ENCODE data around the gene ZNF526. TPM values are rescaled to one million over a fixed set of nuclear protein-coding genes. Genes with fewer than 3 reads are reported as not detected.

Gene ZNF526
- total and polyA plus RNA-seq, 2 donors (not counting 1 experiment from before 2014, with no cell fraction given) = 4.9 to 21.3 TPM

GRCh38 chr19:42275103-42275502 lies 55.0 kb downstream of the ZNF526 start:
- no peak overlapping the region for H3K4me3 Mint-ChIP-seq

GRCh38 chr19:42275517-42275916 lies 55.4 kb downstream of the ZNF526 start:
- no peak overlapping the region for H3K4me3 ChIP-seq (ENCODE audit: control extremely low read depth in 1 of 5, extremely low read depth in 1 of 5, insufficient read depth in 1 of 5, low read depth in 2 of 5, low read length in 4 of 5)
- peaks cover 89% of the 10 kb centered on the region for H3K79me2 ChIP-seq (ENCODE audit: control insufficient read depth, insufficient read depth, low read length)
- peaks cover 0 to 30% of the 10 kb centered on the region in 2 experiments for H3K36me3 ChIP-seq (replicated peaks in 1 of 2; ENCODE audit: control extremely low read depth in 1 of 2, control insufficient read depth in 1 of 2, extremely low read depth in 1 of 2, insufficient read depth in 2 of 2, low read length in 1 of 2)
- H4K20me1 ChIP-seq (ENCODE audit: control insufficient read depth, insufficient read depth, low read length, poor library complexity, severe bottlenecking) = peaks cover 7% of the 10 kb centered on the region
- Mint-ChIP-seq H3K9me3 (ENCODE audit: insufficient read depth) (no peaks in the 10 kb centered on the region), H3K4me3 (no peak overlapping the region), H3K27ac (no peak overlapping the region), H3K27me3 (no peaks in the 10 kb centered on the region), H3K4me1 (peaks cover 49% of the 10 kb centered on the region)
- H3K9me3 ChIP-seq (ENCODE audit: control extremely low read depth in 1 of 3, control insufficient read depth in 2 of 3, insufficient read depth in 1 of 3, low read length in 2 of 3) = no peaks in the 10 kb centered on the region
- intact Hi-C loops (cut with micrococcal nuclease) = no loop called here
- CTCF ChIA-PET = no interaction called here
- no peak overlapping the region for H3K27ac ChIP-seq (ENCODE audit: low read length in 2 of 2)
- 100% methylated on average over 1 of the region's 3 CpGs for WGBS (ENCODE audit: insufficient coverage)
- H3K4me2 ChIP-seq (replicated peaks; ENCODE audit: low read depth, low read length, poor library complexity, severe bottlenecking) = no peak overlapping the region
- peaks cover 22 to 32% of the 10 kb centered on the region in 2 donors for H3K4me1 ChIP-seq (ENCODE audit: control insufficient read depth in 2 of 2, insufficient read depth in 2 of 2, low read length in 2 of 2)
- POLR2A ChIA-PET = no interaction called here
- DNase-seq (no peak), ATAC-seq (ENCODE audit: low read depth) (no peak)
- TF ChIP-seq CTCF (IDR thresholded peaks at IDR 0.05) (no peak), EZH2 (IDR thresholded peaks at IDR 0.05; ENCODE audit: borderline replicate concordance, insufficient read depth, low read depth, low read length, poor library complexity, severe bottlenecking) (no peak)
- H3K9ac ChIP-seq (ENCODE audit: low read length) = no peak overlapping the region
- H2AFZ ChIP-seq (ENCODE audit: insufficient read depth, low read depth, low read length, poor library complexity, severe bottlenecking) = no peak overlapping the region
- H3K27me3 ChIP-seq (replicated peaks in 1 of 4; ENCODE audit: control extremely low read depth in 1 of 4, control insufficient read depth in 3 of 4, insufficient read depth in 4 of 4, low read length in 3 of 4) = no peaks in the 10 kb centered on the region

More at GRCh38 chr19:42275103-42275502, 55.0 kb downstream of the ZNF526 start:
- H3K36me3 ChIP-seq (replicated peaks in 1 of 2; ENCODE audit: control extremely low read depth in 1 of 2, control insufficient read depth in 1 of 2, extremely low read depth in 1 of 2, insufficient read depth in 2 of 2, low read length in 1 of 2) = peaks cover 0 to 30% of the 10 kb centered on the region in 2 experiments
- H3K27ac Mint-ChIP-seq = no peak overlapping the region
- 93% methylated on average over 7 of the region's 7 CpGs for WGBS (ENCODE audit: insufficient coverage)
- H3K27me3 Mint-ChIP-seq = no peaks in the 10 kb centered on the region
- no peak overlapping the region for H3K4me2 ChIP-seq (replicated peaks; ENCODE audit: low read depth, low read length, poor library complexity, severe bottlenecking)
- H3K4me1 ChIP-seq (ENCODE audit: control insufficient read depth in 2 of 2, insufficient read depth in 2 of 2, low read length in 2 of 2) = peaks cover 26 to 36% of the 10 kb centered on the region in 2 donors
- no peak overlapping the region for H2AFZ ChIP-seq (ENCODE audit: insufficient read depth, low read depth, low read length, poor library complexity, severe bottlenecking)
- CTCF ChIA-PET = interaction anchor here (1.2 kb wide), 1 partner anchor 166 kb away, joined by 4 read pairs; no protein-coding TSS in a partner anchor
- DNase-seq (no peak), ATAC-seq (ENCODE audit: low read depth) (no peak)
- H3K9ac ChIP-seq (ENCODE audit: low read length) = no peak overlapping the region
- H3K4me1 Mint-ChIP-seq = peaks cover 50% of the 10 kb centered on the region
- no peaks in the 10 kb centered on the region for H3K9me3 ChIP-seq (ENCODE audit: control extremely low read depth in 1 of 3, control insufficient read depth in 2 of 3, insufficient read depth in 1 of 3, low read length in 2 of 3)
- no peak overlapping the region for H3K27ac ChIP-seq (ENCODE audit: low read length in 2 of 2)
- H3K9me3 Mint-ChIP-seq (ENCODE audit: insufficient read depth) = no peaks in the 10 kb centered on the region
- peaks cover 7% of the 10 kb centered on the region for H4K20me1 ChIP-seq (ENCODE audit: control insufficient read depth, insufficient read depth, low read length, poor library complexity, severe bottlenecking)
- no peaks in the 10 kb centered on the region for H3K27me3 ChIP-seq (replicated peaks in 1 of 4; ENCODE audit: control extremely low read depth in 1 of 4, control insufficient read depth in 3 of 4, insufficient read depth in 4 of 4, low read length in 3 of 4)
- intact Hi-C loops (cut with micrococcal nuclease) = no loop called here
- POLR2A ChIA-PET = no interaction called here
- no peak for TF ChIP-seq EZH2 (IDR thresholded peaks at IDR 0.05; ENCODE audit: borderline replicate concordance, insufficient read depth, low read depth, low read length, poor library complexity, severe bottlenecking)
- no peak for TF ChIP-seq CTCF (IDR thresholded peaks at IDR 0.05)
- peaks cover 93% of the 10 kb centered on the region for H3K79me2 ChIP-seq (ENCODE audit: control insufficient read depth, insufficient read depth, low read length)
- H3K4me3 ChIP-seq (ENCODE audit: control extremely low read depth in 1 of 5, extremely low read depth in 1 of 5, insufficient read depth in 1 of 5, low read depth in 2 of 5, low read length in 4 of 5) = no peak overlapping the region

Measured in B cell (primary cell).